ENCODE measurements around the gene ICAM1. TPM values are rescaled to one million over a fixed set of nuclear protein-coding genes. Genes with fewer than 3 reads are reported as not detected.

ICAM1 gene
- total RNA-seq, 1 experiment from 2014 or later, result 2.3 TPM

GRCh38 chr19:10333758-10334587 lies 63.1 kb downstream of the ICAM1 start:
- peak overlapping the region; percentile 95 to 96 for H3K4me3 Mint-ChIP-seq
- H3K27ac ChIP-seq (ENCODE audit: insufficient read length, low read depth, low read length), result no peak overlapping the region

More at GRCh38 chr19:10333758-10334587, 63.1 kb downstream of the ICAM1 start:
- Histone ChIP-seq H3K23ac (ENCODE audit: insufficient read length, low read depth, low read length) (no peak overlapping the region), H3K4me2 (ENCODE audit: insufficient read depth, insufficient read length, low read length) (peak overlapping the region; percentile 91), H4K5ac (ENCODE audit: insufficient read length, low read depth, low read length) (no peak overlapping the region), H3T11ph (ENCODE audit: low read length) (no peak overlapping the region), H4K8ac (replicated peaks; ENCODE audit: insufficient read length, low read depth, low read length) (no peak overlapping the region), H4K91ac (ENCODE audit: insufficient read length, low read depth, low read length) (no peak overlapping the region), H3K18ac (ENCODE audit: insufficient read length, low read depth, low read length) (no peak overlapping the region), H2BK5ac (ENCODE audit: insufficient read length, low read length) (no peak overlapping the region), H4K20me1 (ENCODE audit: control insufficient read depth, insufficient read depth, insufficient read length) (no peaks in the 10 kb centered on the region), H3K23me2 (ENCODE audit: insufficient read length, low read depth, low read length, poor library complexity, severe bottlenecking) (peaks cover 24% of the 10 kb centered on the region), H2AK5ac (ENCODE audit: insufficient read length, low read length) (no peak overlapping the region), H2BK12ac (ENCODE audit: insufficient read length, low read depth, low read length) (no peak overlapping the region), H3K79me1 (ENCODE audit: insufficient read depth, low read depth, low read length, poor library complexity, severe bottlenecking) (peaks cover 4% of the 10 kb centered on the region), H2BK120ac (ENCODE audit: low read depth, low read length, poor library complexity, severe bottlenecking) (no peak overlapping the region), H3K79me2 (ENCODE audit: insufficient read depth, low read length) (peaks cover 8% of the 10 kb centered on the region; the same call in 1 of the 2 replicates), H3K4ac (ENCODE audit: low read depth, low read length) (no peak overlapping the region), H2BK15ac (ENCODE audit: low read depth, low read length) (no peak overlapping the region), H2AFZ (ENCODE audit: low read length) (no peak overlapping the region), H3K4me1 (ENCODE audit: insufficient read depth, low read length) (peaks cover 3% of the 10 kb centered on the region; the same call in 1 of the 2 replicates), H3K27me3 (ENCODE audit: insufficient read depth, low read length) (no peaks in the 10 kb centered on the region; the same call in 1 of the 2 replicates), H3K9me3 (ENCODE audit: control insufficient read depth, low read depth, low read length) (no peaks in the 10 kb centered on the region), H3K9ac (ENCODE audit: extremely low read depth, insufficient read length, low read length) (peak overlapping the region; percentile 45), H2BK20ac (ENCODE audit: low read depth, low read length, poor library complexity, severe bottlenecking) (no peak overlapping the region), H3K56ac (ENCODE audit: insufficient read length, low read depth, low read length) (no peak overlapping the region), H3K14ac (ENCODE audit: insufficient read depth, low read length) (no peak overlapping the region)
- peaks cover 24% of the 10 kb centered on the region in 2 experiments for H3K4me1 Mint-ChIP-seq
- H3K36me3 Mint-ChIP-seq (ENCODE audit: insufficient read depth in 1 of 3, low read depth in 3 of 3), result peaks cover 7 to 27% (median 16%) of the 10 kb centered on the region in 3 experiments; a peak in 6 of 7 replicates
- H3K9me3 Mint-ChIP-seq, result no peaks in the 10 kb centered on the region; a peak in 2 of 5 replicates
- no peak for TF ChIP-seq CTCF (conservative IDR thresholded peaks at IDR 0.05)
- H3K27me3 Mint-ChIP-seq (ENCODE audit: low read depth), result no peaks in the 10 kb centered on the region; the same call in 1 of the 2 replicates
- WGBS (ENCODE audit: extremely low coverage, insufficient read length, low lambda C conversion rate), result no CpG with 5 or more reads among the region's 44 CpGs
- H3K27ac Mint-ChIP-seq, result peak overlapping the region in 2 of 3 experiments; percentile 40 to 91; a peak in 4 of 7 replicates
- DNase-seq, result no peak
